HG02943 (cell line): ENCODE results near the gene RNF40.

Experiments
- ATAC-seq: cut with Tn5 transposase; IDR thresholded peaks from one replicate; pipeline ENCODE4 v1.9.1; 2021; ENCODE audit warnings: mild to moderate bottlenecking, low read depth, moderate library complexity; ENCODE audit not compliant: unreplicated experiment

The RNF40 gene

DNA sequence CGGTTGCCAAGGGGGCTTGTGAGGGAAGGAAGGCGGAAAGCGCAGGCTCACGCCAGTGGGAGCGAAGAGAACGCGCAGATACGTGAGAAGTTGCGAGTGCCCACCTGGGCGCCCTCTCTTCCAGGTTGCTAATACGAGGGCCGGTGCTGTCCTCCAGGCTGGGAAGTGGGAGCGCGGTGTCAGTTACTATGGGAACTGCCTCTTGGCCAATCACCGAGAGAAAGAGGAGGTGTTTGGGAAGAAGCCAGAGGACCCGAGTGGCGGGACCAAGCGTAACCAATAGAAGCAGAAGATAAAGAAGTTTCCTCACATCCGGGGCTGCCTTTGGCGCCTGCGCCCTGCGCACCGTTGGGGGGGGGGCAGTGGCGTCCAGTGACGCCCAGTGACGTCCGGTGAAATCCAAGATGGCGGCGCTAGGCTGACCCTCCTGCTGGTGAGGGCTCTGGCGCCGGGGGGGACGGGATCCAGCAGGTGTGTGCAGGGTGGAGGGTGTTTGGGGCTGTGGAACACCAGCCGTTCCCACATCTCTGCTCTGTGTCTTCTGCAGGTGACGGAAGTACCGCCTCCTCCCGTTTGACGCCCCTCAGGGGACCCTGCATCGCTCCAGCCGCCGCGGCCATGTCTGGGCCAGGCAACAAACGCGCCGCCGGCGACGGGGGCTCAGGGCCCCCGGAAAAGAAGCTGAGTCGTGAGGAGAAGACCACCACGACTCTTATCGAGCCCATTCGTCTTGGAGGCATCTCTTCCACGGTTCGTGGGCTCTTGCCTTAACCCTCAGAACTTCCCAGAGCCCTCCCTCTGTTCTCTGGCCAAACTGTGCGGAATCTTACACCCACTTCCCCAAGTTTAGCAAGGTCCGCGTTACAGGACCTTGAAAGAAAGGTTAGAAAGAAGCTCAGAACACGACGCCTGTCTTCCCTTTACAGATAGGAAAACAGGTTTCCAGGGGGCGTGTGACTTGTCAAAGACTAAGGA is at the start of gene RNF40, which contains the start of gene CFAP119:
Gene RNF40 (plus strand): TSS at position 395 of the 975 bp plus-strand sequence. CDS start 224 bp downstream, at position 619.
Gene CFAP119 (minus strand): TSS at position 135 of the 975 bp plus-strand sequence. CDS start 314 bp downstream, outside the sequence.
- ATAC-seq: peak; percentile 75

- no peak for ATAC-seq
Measured at GRCh38 chr16:30715750-30716445, 46.2 kb upstream of the RNF40 start.

DNA sequence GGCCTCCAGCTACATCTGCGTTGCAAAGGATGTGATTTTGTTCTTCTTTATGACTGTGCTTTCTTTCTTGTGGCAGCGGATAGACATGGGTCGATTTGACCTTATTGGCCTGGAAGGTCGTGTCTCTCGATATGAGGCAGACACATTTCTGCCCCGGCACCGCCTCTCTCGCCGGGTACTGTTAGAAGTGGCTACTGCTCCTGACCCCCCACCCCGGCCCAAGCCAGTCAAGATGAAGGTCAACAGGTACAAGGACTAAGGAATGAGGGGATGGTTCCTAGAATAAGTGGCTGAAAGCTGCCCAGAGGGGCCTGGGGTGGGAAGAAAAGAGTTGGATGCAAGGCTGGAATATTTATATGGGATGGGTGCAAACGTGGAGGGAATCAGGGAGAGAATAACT is 42.0 kb upstream of the RNF40 start:
- ATAC-seq: no peak

- no peak for ATAC-seq
Measured at GRCh38 chr16:30720694-30721093, 41.4 kb upstream of the RNF40 start.

GRCh38 chr16:30721167-30721566 is 41.0 kb upstream of the RNF40 start:
- no peak for ATAC-seq

GRCh38 chr16:30721606-30722005 is 40.5 kb upstream of the RNF40 start:
- no peak for ATAC-seq

DNA sequence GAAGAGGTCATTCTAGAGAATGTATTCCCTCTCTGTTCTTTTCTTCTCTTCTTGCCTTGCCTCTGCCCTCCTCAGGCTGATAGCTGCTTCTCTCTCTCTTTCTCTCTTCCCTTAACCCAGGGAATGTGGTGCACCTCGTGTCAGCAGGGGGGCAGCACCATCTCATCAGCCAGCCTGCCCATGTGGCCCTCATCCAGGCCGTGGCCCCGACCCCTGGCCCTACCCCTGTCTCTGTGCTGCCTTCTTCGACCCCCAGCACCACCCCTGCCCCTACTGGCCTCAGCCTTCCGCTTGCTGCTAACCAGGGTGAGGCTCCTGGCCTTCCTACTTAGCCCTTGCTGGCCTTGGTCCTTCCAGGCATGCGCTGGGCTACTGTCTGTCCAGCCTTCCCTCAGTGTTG is 39.7 kb upstream of the RNF40 start:
- no peak for ATAC-seq

- no peak for ATAC-seq
Measured at GRCh38 chr16:30722916-30723315, 39.2 kb upstream of the RNF40 start.

DNA sequence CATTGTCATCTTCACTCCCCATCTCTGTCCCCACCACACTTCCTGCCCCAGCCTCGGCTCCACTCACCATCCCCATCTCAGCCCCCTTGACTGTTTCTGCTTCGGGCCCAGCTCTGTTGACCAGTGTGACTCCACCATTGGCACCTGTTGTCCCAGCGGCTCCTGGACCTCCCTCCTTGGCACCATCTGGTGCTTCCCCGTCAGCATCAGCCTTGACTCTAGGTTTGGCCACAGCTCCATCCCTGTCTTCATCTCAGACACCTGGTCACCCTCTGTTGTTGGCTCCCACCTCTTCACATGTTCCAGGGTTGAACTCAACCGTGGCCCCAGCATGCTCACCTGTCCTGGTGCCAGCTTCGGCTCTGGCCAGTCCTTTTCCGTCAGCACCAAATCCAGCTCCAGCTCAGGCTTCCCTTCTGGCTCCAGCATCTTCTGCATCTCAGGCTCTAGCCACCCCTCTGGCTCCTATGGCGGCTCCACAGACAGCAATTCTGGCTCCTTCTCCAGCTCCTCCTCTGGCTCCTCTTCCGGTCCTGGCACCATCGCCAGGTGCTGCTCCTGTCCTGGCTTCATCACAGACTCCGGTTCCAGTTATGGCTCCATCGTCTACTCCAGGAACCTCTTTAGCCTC is 38.3 kb upstream of the RNF40 start:
- ATAC-seq: no peak

- no peak for ATAC-seq
Measured at GRCh38 chr16:30724641-30725417, 37.3 kb upstream of the RNF40 start.

- ATAC-seq: no peak
Measured at GRCh38 chr16:30725418-30725792, 36.7 kb upstream of the RNF40 start.

- no peak for ATAC-seq
Measured at GRCh38 chr16:30728321-30728720, 33.8 kb upstream of the RNF40 start.

GRCh38 chr16:30728899-30729672 is 33.0 kb upstream of the RNF40 start:
- ATAC-seq: no peak

DNA sequence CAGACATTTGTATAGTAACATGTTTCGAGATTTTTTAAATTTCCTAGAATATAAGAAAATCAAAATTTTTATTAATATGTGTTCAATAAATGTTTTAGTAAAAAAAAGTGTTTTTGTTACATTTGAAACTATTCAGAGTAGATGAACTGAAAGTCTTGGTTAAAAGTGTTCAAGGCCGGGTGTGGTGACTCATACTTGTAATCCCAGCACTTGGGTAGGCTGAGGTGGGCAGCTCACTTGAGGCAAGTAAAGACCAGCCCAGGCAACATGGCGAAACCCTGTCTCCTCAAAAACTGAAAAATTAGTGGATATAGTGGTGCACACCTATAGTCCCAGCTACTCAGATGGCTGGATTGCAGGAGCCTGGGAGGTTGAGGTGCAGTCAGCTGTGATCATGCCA is 30.7 kb upstream of the RNF40 start:
- ATAC-seq: no peak

- no peak for ATAC-seq
Measured at GRCh38 chr16:30736995-30737793, 24.9 kb upstream of the RNF40 start.

DNA sequence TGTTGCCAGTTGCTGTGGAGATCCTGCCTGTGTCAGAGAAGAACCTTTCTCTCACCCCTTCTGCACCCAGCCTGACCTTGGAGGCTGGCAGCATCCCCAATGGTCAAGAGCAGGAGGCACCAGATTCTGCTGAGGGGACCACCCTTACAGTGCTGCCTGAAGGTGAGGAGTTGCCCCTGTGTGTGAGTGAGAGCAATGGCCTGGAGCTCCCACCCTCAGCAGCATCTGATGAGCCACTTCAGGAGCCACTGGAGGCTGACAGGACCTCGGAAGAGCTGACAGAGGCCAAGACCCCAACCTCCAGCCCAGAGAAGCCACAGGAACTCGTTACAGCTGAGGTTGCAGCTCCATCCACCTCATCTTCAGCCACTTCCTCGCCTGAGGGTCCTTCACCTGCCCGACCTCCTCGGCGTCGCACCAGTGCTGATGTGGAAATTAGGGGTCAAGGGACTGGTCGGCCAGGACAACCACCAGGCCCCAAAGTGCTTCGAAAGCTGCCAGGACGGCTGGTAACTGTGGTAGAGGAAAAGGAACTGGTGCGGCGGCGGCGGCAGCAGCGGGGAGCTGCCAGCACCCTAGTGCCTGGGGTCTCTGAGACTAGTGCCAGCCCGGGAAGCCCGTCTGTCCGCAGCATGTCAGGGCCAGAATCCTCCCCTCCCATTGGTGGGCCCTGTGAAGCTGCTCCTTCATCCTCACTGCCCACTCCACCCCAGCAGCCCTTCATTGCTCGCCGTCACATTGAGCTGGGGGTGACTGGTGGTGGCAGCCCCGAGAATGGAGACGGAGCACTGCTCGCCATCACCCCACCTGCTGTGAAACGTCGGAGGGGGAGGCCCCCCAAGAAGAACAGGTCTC is 24.1 kb upstream of the RNF40 start:
- no peak for ATAC-seq

DNA sequence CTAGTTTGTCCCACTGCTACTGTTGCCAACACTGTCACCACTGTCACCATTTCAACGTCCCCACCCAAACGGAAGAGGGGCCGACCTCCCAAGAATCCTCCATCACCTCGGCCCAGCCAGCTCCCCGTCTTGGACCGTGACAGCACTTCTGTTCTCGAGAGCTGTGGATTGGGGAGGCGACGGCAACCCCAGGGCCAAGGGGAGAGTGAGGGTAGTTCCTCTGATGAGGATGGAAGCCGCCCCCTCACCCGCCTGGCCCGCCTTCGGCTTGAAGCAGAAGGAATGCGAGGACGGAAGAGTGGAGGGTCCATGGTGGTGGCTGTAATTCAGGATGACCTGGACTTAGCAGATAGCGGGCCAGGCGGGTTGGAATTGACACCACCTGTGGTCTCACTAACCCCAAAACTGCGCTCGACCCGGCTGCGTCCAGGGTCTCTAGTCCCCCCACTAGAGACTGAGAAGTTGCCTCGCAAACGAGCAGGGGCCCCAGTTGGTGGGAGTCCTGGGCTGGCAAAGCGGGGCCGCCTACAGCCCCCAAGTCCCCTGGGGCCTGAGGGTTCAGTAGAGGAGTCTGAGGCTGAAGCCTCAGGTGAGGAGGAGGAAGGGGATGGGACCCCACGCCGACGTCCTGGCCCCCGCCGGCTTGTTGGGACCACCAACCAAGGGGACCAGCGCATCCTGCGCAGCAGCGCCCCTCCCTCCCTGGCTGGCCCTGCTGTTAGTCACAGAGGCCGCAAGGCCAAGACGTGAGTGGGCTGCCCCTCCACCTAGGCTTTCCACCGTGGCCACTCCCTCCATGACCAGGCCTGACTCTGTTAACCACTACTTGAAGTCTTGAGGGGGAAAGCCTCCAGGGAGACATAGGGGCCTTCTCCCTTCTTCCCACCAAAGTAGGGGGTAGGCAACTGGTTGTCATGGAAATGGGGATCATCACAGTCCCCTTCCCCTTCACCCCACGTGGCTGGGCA is 22.9 kb upstream of the RNF40 start:
- no peak for ATAC-seq
